ENCODE measurements around the gene FKBP8. TPM values are rescaled to one million over a fixed set of nuclear protein-coding genes. Genes with fewer than 3 reads are reported as not detected.

Gene FKBP8
- total and polyA plus RNA-seq, 4 donors = 115 to 364 (median 275) TPM

GRCh38 chr19:18587962-18588610 is 44.7 kb upstream of the FKBP8 start:
- peaks cover 14% of the 10 kb centered on the region for H3K36me3 ChIP-seq (ENCODE audit: control insufficient read depth, insufficient read depth, low read length)
- H3K4me3 ChIP-seq (ENCODE audit: low read depth, low read length) = peak overlapping the region; percentile 75
- DNase-seq (ENCODE audit: low read depth in 4 of 6, low spot score in 6 of 6) = no peak
- H3K4me1 ChIP-seq (ENCODE audit: control insufficient read depth, insufficient read depth, low read length) = peaks cover 41% of the 10 kb centered on the region
- H3K27ac ChIP-seq (ENCODE audit: low read depth, low read length) = peak overlapping the region; percentile 88
- H3K27me3 ChIP-seq (ENCODE audit: control insufficient read depth, insufficient read depth, low read length) = no peaks in the 10 kb centered on the region
- H3K9me3 ChIP-seq (ENCODE audit: control insufficient read depth, insufficient read depth, low read length) = no peaks in the 10 kb centered on the region
- 24% methylated on average over 13 of the region's 16 CpGs for WGBS (ENCODE audit: insufficient coverage)

- Histone ChIP-seq H3K27me3 (ENCODE audit: control insufficient read depth, insufficient read depth, low read length) (no peaks in the 10 kb centered on the region), H3K9me3 (ENCODE audit: control insufficient read depth, insufficient read depth, low read length) (no peaks in the 10 kb centered on the region), H3K4me1 (ENCODE audit: control insufficient read depth, insufficient read depth, low read length) (peaks cover 40% of the 10 kb centered on the region), H3K27ac (ENCODE audit: low read depth, low read length) (no peak overlapping the region), H3K36me3 (ENCODE audit: control insufficient read depth, insufficient read depth, low read length) (peaks cover 14% of the 10 kb centered on the region), H3K4me3 (ENCODE audit: low read depth, low read length) (no peak overlapping the region)
- DNase-seq (ENCODE audit: low read depth in 4 of 6, low spot score in 6 of 6) = no peak
- WGBS (ENCODE audit: insufficient coverage) = 86% methylated on average over 10 of the region's 12 CpGs
Measured at GRCh38 chr19:18587561-18587960, 44.2 kb upstream of the FKBP8 start.

- no peak overlapping the region for H3K27ac ChIP-seq (ENCODE audit: low read depth, low read length)
Measured at GRCh38 chr19:18586306-18586705, 42.9 kb upstream of the FKBP8 start.

GRCh38 chr19:18580311-18580710 is 36.9 kb upstream of the FKBP8 start:
- no peak overlapping the region for H3K4me3 ChIP-seq (ENCODE audit: low read depth, low read length)
- H3K27me3 ChIP-seq (ENCODE audit: control insufficient read depth, insufficient read depth, low read length) = no peaks in the 10 kb centered on the region
- 74% methylated on average over 7 of the region's 7 CpGs for WGBS (ENCODE audit: insufficient coverage)
- H3K36me3 ChIP-seq (ENCODE audit: control insufficient read depth, insufficient read depth, low read length) = peaks cover 25% of the 10 kb centered on the region
- DNase-seq (ENCODE audit: low read depth in 4 of 6, low spot score in 6 of 6) = no peak
- no peaks in the 10 kb centered on the region for H3K9me3 ChIP-seq (ENCODE audit: control insufficient read depth, insufficient read depth, low read length)
- no peaks in the 10 kb centered on the region for H3K4me1 ChIP-seq (ENCODE audit: control insufficient read depth, insufficient read depth, low read length)
- no peak overlapping the region for H3K27ac ChIP-seq (ENCODE audit: low read depth, low read length)

More at GRCh38 chr19:18586306-18586705, 42.9 kb upstream of the FKBP8 start:
- no peak overlapping the region for H3K4me3 ChIP-seq (ENCODE audit: low read depth, low read length)
- H3K4me1 ChIP-seq (ENCODE audit: control insufficient read depth, insufficient read depth, low read length) = peaks cover 34% of the 10 kb centered on the region
- H3K36me3 ChIP-seq (ENCODE audit: control insufficient read depth, insufficient read depth, low read length) = peaks cover 5% of the 10 kb centered on the region
- WGBS (ENCODE audit: insufficient coverage) = 20% methylated on average over 1 of the region's 2 CpGs
- no peaks in the 10 kb centered on the region for H3K9me3 ChIP-seq (ENCODE audit: control insufficient read depth, insufficient read depth, low read length)
- DNase-seq (ENCODE audit: low read depth in 4 of 6, low spot score in 6 of 6) = no peak
- H3K27me3 ChIP-seq (ENCODE audit: control insufficient read depth, insufficient read depth, low read length) = no peaks in the 10 kb centered on the region

- DNase-seq (ENCODE audit: low read depth in 4 of 6, low spot score in 6 of 6) = no peak
- Histone ChIP-seq H3K9me3 (ENCODE audit: control insufficient read depth, insufficient read depth, low read length) (no peaks in the 10 kb centered on the region), H3K4me3 (ENCODE audit: low read depth, low read length) (no peak overlapping the region), H3K27me3 (ENCODE audit: control insufficient read depth, insufficient read depth, low read length) (no peaks in the 10 kb centered on the region), H3K27ac (ENCODE audit: low read depth, low read length) (no peak overlapping the region), H3K4me1 (ENCODE audit: control insufficient read depth, insufficient read depth, low read length) (peaks cover 10% of the 10 kb centered on the region), H3K36me3 (ENCODE audit: control insufficient read depth, insufficient read depth, low read length) (peaks cover 49% of the 10 kb centered on the region)
- WGBS (ENCODE audit: insufficient coverage) = 80% methylated on average over 18 of the region's 21 CpGs
Measured at GRCh38 chr19:18577365-18577914, 34.1 kb upstream of the FKBP8 start.

- no peaks in the 10 kb centered on the region for H3K27me3 ChIP-seq (ENCODE audit: control insufficient read depth, insufficient read depth, low read length)
- peaks cover 49% of the 10 kb centered on the region for H3K36me3 ChIP-seq (ENCODE audit: control insufficient read depth, insufficient read depth, low read length)
- no peak overlapping the region for H3K4me3 ChIP-seq (ENCODE audit: low read depth, low read length)
- H3K27ac ChIP-seq (ENCODE audit: low read depth, low read length) = no peak overlapping the region
- 88% methylated on average over 6 of the region's 8 CpGs for WGBS (ENCODE audit: insufficient coverage)
- H3K4me1 ChIP-seq (ENCODE audit: control insufficient read depth, insufficient read depth, low read length) = peaks cover 15% of the 10 kb centered on the region
- H3K9me3 ChIP-seq (ENCODE audit: control insufficient read depth, insufficient read depth, low read length) = no peaks in the 10 kb centered on the region
- no peak for DNase-seq (ENCODE audit: low read depth in 4 of 6, low spot score in 6 of 6)
Measured at GRCh38 chr19:18576383-18576782, 33.0 kb upstream of the FKBP8 start.

- 97% methylated on average over 17 of the region's 18 CpGs for WGBS (ENCODE audit: insufficient coverage)
- no peaks in the 10 kb centered on the region for H3K9me3 ChIP-seq (ENCODE audit: control insufficient read depth, insufficient read depth, low read length)
- no peak for DNase-seq (ENCODE audit: low read depth in 4 of 6, low spot score in 6 of 6)
- no peak overlapping the region for H3K4me3 ChIP-seq (ENCODE audit: low read depth, low read length)
- no peak overlapping the region for H3K27ac ChIP-seq (ENCODE audit: low read depth, low read length)
- peaks cover 22% of the 10 kb centered on the region for H3K4me1 ChIP-seq (ENCODE audit: control insufficient read depth, insufficient read depth, low read length)
- no peaks in the 10 kb centered on the region for H3K27me3 ChIP-seq (ENCODE audit: control insufficient read depth, insufficient read depth, low read length)
- H3K36me3 ChIP-seq (ENCODE audit: control insufficient read depth, insufficient read depth, low read length) = peaks cover 49% of the 10 kb centered on the region
Measured at GRCh38 chr19:18574691-18575291, 31.4 kb upstream of the FKBP8 start.

GRCh38 chr19:18571564-18572344 is 28.4 kb upstream of the FKBP8 start, which contains the start of gene UBA52:
TSS of gene UBA52 (plus strand) at chr19:18571857. CDS start at chr19:18573301, 1,444 bp downstream.
- peaks cover 22% of the 10 kb centered on the region for H3K4me1 ChIP-seq (ENCODE audit: control insufficient read depth, insufficient read depth, low read length)
- DNase-seq (ENCODE audit: low read depth in 4 of 6, low spot score in 6 of 6) = peak; percentile 91 to 99 (median 94)
- peaks cover 65% of the 10 kb centered on the region for H3K36me3 ChIP-seq (ENCODE audit: control insufficient read depth, insufficient read depth, low read length)
- H3K27ac ChIP-seq (ENCODE audit: low read depth, low read length) = peak within 1 kb of the TSS; percentile 80
- H3K4me3 ChIP-seq (ENCODE audit: low read depth, low read length) = peak within 1 kb of the TSS; percentile 90
- no peaks in the 10 kb centered on the region for H3K27me3 ChIP-seq (ENCODE audit: control insufficient read depth, insufficient read depth, low read length)
- WGBS (ENCODE audit: insufficient coverage) = 0% methylated on average over 72 of the region's 75 CpGs
- H3K9me3 ChIP-seq (ENCODE audit: control insufficient read depth, insufficient read depth, low read length) = no peaks in the 10 kb centered on the region

GRCh38 chr19:18568367-18568766 is 25.0 kb upstream of the FKBP8 start:
- Histone ChIP-seq H3K36me3 (ENCODE audit: control insufficient read depth, insufficient read depth, low read length) (peaks cover 66% of the 10 kb centered on the region), H3K27me3 (ENCODE audit: control insufficient read depth, insufficient read depth, low read length) (no peaks in the 10 kb centered on the region), H3K27ac (ENCODE audit: low read depth, low read length) (no peak overlapping the region), H3K4me3 (ENCODE audit: low read depth, low read length) (no peak overlapping the region), H3K4me1 (ENCODE audit: control insufficient read depth, insufficient read depth, low read length) (peaks cover 21% of the 10 kb centered on the region), H3K9me3 (ENCODE audit: control insufficient read depth, insufficient read depth, low read length) (no peaks in the 10 kb centered on the region)
- WGBS (ENCODE audit: insufficient coverage) = 95% methylated on average over 13 of the region's 15 CpGs
- no peak for DNase-seq (ENCODE audit: low read depth in 4 of 6, low spot score in 6 of 6)
